SKM-1 treated with dmso at 0.1 percent for 144 hours (cell line): ENCODE data around the gene PDHA1.

Source experiments
- DNase-seq: peaks from one replicate; lab custom pipeline; 2025; ENCODE audit not compliant: unreplicated experiment; lab: John Stamatoyannopoulos, UW

The PDHA1 gene

GRCh38 chrX:19343535-19344408, at the start of gene PDHA1:
TSS of gene PDHA1 (plus strand) at chrX:19343927. CDS start at chrX:19344038, 111 bp downstream.
- DNase-seq = peak; percentile 80

- DNase-seq = no peak
These were observed 40.4 kb upstream of the PDHA1 start for GRCh38 chrX:19303256-19303880.

DNA sequence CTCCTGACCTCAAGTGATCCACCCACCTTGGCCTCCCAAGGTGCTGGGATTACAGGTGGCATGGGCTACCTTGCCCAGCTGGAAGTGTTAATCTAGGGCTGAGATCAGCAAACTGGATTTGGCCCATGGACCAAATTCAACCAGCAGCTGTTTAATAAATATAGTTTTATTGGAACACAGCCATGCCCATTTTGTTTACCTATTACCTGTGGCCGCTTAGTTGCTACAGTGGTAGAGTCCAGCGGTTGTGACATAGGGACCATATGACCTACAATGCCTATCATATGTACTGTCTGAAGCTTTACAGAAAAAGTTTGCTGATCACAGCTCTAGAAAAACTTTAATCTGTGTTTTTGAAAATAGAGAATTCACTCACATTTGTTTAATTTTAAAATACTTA, 17.2 kb upstream of the PDHA1 start:
- no peak for DNase-seq

GRCh38 chrX:19331831-19332230, 11.9 kb upstream of the PDHA1 start:
- DNase-seq = no peak

DNA sequence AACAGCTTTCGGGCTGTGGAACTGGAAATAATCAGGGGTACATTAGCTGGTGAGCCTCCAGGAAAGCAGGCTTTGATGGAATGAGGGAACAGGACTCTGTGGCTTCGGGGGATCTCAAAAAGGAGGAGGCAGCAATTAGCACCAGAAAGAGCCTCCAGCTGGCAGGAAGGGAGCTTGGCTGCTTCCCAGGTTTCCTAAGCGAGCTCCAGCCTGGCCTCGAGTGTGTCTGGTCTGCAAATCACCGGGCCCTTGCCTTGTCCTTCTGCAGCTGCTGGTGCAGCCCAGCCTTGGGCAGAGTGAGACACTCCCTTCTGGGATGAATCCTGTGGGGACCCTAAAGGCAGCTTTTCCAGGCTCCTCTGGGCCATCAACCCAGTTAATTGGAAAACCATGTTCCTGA, 10.7 kb upstream of the PDHA1 start:
- DNase-seq = no peak

DNA sequence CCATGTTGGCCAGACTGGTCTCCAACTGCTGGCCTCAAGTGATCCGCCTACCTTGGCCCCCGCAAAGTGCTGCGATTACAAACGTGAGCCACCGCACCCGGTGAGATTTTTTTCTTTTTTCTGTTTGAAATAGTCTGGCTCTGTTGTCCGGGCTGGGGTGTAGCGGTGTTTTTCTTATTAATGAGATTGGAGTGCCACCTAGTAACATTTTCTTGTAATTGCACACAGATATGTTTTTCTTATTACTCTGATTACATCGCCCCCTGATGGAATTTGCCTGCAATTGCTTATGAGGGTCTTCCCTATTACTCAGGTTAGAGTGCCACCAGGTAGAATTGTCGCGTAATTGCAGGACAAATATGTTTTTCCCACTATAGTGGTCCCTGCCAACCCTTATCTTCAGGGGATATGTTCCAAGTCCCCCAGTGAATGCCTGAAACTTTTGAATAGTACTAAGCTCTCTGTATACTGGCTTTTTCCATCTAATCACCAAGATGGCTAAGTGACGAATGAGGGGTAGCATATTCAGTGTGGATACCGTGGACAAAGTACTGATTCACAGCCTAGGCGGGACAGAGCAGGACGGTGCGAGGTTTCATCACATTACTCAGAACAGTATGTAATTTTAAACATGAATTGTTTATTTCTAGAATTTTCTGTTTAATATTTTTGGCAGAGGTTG, 8.6 kb upstream of the PDHA1 start:
- peak; percentile 61 for DNase-seq

DNA sequence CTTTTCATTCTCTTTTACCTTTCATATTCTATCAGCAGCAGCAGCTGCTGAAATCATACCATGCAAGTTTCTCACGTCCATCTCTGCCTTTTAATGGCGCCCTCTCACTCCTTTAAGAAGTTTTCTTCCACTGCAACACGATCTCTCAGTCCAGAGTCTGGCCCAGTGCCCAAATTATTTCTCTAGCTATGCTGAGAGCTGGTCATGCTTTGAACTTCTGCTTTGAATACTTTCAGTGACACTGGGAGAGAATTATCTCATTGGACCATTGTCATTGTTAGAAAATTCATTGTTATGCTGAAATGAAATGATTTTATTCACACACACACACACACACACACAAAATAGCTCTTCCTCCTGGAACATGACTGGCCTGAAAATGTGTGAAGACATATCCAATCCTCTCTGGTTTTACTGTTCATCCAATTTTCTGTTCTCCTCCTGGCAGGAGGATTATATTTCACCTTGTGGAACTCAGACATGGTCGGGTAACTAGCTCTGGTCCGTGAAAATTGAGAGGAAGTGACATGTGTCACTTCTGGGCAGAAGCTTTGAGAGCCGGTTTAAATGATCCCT, 1.3 kb upstream of the PDHA1 start:
- DNase-seq = no peak

DNA sequence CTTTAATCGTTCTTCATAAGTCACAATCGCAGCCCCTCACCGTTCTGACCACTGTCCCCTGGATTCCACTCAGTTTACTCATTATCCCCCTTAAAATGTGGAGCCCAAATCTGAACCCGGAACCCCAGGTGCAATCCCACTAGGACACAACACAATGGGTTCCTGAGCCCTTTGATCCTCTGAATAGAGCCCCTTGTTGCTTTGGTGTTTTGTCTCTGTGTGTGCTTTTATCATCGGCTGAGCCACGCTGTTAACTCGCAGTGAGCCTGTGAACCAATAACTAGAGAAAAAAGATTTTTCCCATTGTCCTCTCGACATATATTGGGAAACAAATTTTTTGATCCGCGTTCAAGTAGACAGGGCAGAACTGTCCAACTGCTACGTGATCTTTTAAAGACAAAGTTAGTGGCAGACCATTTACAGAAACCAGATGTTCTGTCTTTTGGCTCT, 617 bp upstream of the PDHA1 start:
- DNase-seq = no peak

GRCh38 chrX:19344661-19345060, 934 bp downstream of the PDHA1 start:
- no peak for DNase-seq

DNA sequence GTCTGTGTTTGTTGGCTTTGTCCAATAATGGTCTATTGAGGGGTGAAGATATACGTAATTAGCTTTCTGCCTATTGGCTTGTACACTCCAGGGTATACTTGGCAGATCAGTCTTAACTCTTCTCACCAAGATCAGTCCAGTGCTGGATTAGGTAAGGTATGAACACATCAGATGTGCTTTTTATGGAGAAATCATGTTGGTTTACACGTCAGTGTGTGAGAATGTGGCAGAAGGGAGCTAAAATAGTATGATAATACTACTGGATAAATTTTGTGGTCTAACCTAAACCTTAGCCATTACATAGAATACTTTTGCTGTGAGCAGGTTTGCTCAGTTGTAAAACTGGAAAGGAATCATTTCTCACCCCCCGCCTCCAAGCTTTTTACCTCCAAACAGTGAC, 4.2 kb downstream of the PDHA1 start:
- no peak for DNase-seq

- DNase-seq = no peak
These were observed 5.5 kb downstream of the PDHA1 start for GRCh38 chrX:19349264-19349663.

GRCh38 chrX:19350941-19351384, 7.2 kb downstream of the PDHA1 start:
- peak; percentile 29 for DNase-seq

GRCh38 chrX:19354625-19355024, 10.9 kb downstream of the PDHA1 start:
- DNase-seq = no peak

GRCh38 chrX:19358521-19358920, 14.8 kb downstream of the PDHA1 start:
- no peak for DNase-seq

- DNase-seq = no peak
These were observed 17.2 kb downstream of the PDHA1 start for GRCh38 chrX:19360903-19361302.

DNA sequence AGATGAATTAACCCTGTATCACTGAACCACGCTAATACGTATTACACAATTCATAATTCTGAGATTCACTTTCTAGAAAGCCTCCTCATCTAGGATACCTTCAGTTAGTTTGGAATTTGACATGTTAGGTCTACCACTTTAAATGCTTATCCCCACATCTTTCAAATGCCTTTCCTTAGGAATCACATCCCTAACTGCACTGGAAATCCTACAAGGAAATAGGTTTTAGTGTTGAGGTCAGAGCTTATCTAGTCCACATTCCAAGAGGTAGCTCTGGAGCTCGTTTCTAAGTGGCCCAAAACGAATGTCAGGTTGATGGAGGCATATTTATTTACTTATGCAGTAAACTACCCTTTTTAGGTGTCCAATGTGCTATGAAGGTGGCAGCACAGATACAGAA, 18.0 kb downstream of the PDHA1 start:
- no peak for DNase-seq

GRCh38 chrX:19368576-19368975, 24.8 kb downstream of the PDHA1 start:
- DNase-seq = no peak

DNA sequence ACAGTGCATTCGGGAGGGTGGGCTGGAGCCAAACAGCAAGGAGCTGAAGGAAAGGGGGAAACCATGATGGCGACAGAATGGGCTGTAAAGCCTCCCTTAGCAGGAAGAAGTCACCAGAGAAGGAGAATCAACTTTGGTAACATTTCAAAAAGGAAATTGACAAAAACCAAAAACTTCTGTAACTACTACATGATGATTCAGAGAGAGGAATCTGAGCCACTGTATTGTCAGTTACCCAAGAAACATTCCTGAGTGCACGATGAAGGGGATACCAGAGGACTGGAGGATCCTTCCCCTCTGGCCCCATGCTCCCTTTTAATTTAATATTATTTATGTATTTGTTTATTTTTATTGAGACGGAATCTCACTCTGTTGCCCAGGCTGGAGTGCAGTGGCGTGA, 26.3 kb downstream of the PDHA1 start:
- no peak for DNase-seq

- DNase-seq = peak; percentile 9
These were observed 28.4 kb downstream of the PDHA1 start for GRCh38 chrX:19372170-19372546.

DNA sequence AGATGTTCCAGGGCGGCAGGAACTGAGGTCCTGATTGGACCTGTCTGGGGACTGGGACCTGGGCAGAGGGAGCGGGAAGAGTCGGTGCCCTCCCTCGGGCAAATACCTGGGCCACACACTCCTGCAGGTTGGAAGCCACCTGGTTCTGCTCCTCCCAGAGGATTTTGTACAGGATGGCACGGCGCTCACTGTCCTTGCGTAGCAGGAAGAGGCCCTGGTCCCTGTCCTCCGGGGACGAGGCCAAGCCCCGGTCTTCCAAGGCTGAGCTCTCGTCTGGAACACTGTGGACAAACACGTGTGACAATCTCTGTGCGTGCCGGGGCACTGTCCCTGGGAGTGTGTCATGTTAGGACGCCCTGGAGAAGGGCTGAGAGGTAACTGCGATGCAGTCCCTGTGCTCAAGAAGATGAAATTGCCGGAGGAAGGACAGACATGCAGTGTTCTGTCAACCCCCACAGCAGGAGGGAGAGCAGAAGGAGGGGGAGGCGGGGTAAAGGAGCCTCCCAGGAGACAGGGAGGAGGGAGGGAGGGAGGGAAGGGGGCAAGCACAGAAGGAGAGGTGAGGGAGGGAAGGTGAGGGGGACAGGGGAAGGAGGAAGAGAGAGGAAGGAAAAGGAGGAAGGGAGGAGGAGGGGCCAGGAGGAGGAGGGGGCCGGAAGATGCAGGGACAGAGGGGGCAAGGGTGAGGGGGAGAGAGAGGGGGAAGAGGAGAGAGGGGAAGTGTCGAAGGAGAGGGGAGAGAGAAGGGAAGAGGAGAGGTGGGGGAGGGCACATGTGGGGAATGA, 29.0 kb downstream of the PDHA1 start:
- no peak for DNase-seq
